ENCODE data around the gene TFDP2.
"Not testable (repeated sequence)": the region's sequence is repeated elsewhere in the genome, so short reads cannot be mapped to it uniquely, and the experiment has no call there.

TFDP2 gene

GRCh38 chr3:142127941-142128658, 21.2 kb downstream of the TFDP2 start:
- DNase-seq (ENCODE audit: low spot score) = no peak

- DNase-seq (ENCODE audit: low spot score) = no peak
Measured at GRCh38 chr3:142124243-142124642, 25.1 kb downstream of the TFDP2 start.

GRCh38 chr3:142120707-142121106, 28.6 kb downstream of the TFDP2 start:
- DNase-seq (ENCODE audit: low spot score) = no peak

GRCh38 chr3:142118911-142119310, 30.4 kb downstream of the TFDP2 start:
- DNase-seq (ENCODE audit: low spot score) = no peak

- no peak for DNase-seq (ENCODE audit: low spot score)
Measured at GRCh38 chr3:142117056-142117851, 32.1 kb downstream of the TFDP2 start.

GRCh38 chr3:142115867-142116668, 33.3 kb downstream of the TFDP2 start:
- DNase-seq (ENCODE audit: low spot score) = no peak

GRCh38 chr3:142112601-142113000, 36.7 kb downstream of the TFDP2 start:
- no peak for DNase-seq (ENCODE audit: low spot score)

GRCh38 chr3:142106548-142106947, 42.8 kb downstream of the TFDP2 start:
- DNase-seq (ENCODE audit: low spot score) = no peak

- no peak for DNase-seq (ENCODE audit: low spot score)
Measured at GRCh38 chr3:142105991-142106390, 43.4 kb downstream of the TFDP2 start.

- no peak for DNase-seq (ENCODE audit: low spot score)
Measured at GRCh38 chr3:142104763-142105162, 44.6 kb downstream of the TFDP2 start.

GRCh38 chr3:142098964-142099363, 50.4 kb downstream of the TFDP2 start:
- DNase-seq (ENCODE audit: low spot score) = no peak

GRCh38 chr3:142097099-142097843, 52.1 kb downstream of the TFDP2 start:
- no peak for DNase-seq (ENCODE audit: low spot score)

GRCh38 chr3:142095841-142096240, 53.5 kb downstream of the TFDP2 start:
- no peak for DNase-seq (ENCODE audit: low spot score)

- DNase-seq (ENCODE audit: low spot score) = not testable (repeated sequence)
Measured at GRCh38 chr3:142088925-142089324, 60.4 kb downstream of the TFDP2 start.

GRCh38 chr3:142088522-142088921, 60.8 kb downstream of the TFDP2 start:
- DNase-seq (ENCODE audit: low spot score) = no peak

- DNase-seq (ENCODE audit: low spot score) = no peak
Measured at GRCh38 chr3:142087676-142088075, 61.7 kb downstream of the TFDP2 start.

GRCh38 chr3:142086581-142087090, 62.7 kb downstream of the TFDP2 start:
- DNase-seq (ENCODE audit: low spot score) = no peak

GRCh38 chr3:142081178-142081577, 68.2 kb downstream of the TFDP2 start:
- DNase-seq (ENCODE audit: low spot score) = no peak

GRCh38 chr3:142077859-142078500, 71.4 kb downstream of the TFDP2 start:
- no peak for DNase-seq (ENCODE audit: low spot score)

GRCh38 chr3:142077155-142077858, 72.0 kb downstream of the TFDP2 start:
- no peak for DNase-seq (ENCODE audit: low spot score)

- DNase-seq (ENCODE audit: low spot score) = not testable (repeated sequence)
Measured at GRCh38 chr3:142075656-142076055, 73.7 kb downstream of the TFDP2 start.
